ENCODE measurements around the gene RNLS.

RNLS gene

GRCh38 chr10:88428976-88429375 lies 154.1 kb downstream of the RNLS start:
- H3K4me3 ChIP-seq (ENCODE audit: low read depth, low read length) = no peak overlapping the region
- TF ChIP-seq, protein P1, sequence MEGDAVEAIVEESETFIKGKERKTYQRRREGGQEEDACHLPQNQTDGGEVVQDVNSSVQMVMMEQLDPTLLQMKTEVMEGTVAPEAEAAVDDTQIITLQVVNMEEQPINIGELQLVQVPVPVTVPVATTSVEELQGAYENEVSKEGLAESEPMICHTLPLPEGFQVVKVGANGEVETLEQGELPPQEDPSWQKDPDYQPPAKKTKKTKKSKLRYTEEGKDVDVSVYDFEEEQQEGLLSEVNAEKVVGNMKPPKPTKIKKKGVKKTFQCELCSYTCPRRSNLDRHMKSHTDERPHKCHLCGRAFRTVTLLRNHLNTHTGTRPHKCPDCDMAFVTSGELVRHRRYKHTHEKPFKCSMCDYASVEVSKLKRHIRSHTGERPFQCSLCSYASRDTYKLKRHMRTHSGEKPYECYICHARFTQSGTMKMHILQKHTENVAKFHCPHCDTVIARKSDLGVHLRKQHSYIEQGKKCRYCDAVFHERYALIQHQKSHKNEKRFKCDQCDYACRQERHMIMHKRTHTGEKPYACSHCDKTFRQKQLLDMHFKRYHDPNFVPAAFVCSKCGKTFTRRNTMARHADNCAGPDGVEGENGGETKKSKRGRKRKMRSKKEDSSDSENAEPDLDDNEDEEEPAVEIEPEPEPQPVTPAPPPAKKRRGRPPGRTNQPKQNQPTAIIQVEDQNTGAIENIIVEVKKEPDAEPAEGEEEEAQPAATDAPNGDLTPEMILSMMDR (IDR thresholded peaks at IDR 0.05; ENCODE audit: control insufficient read depth, extremely low read depth, insufficient read depth) = no peak

GRCh38 chr10:88428442-88428841 lies 154.7 kb downstream of the RNLS start:
- no peak for DNase-seq (ENCODE audit: low read depth)
- TF ChIP-seq, protein P1 (IDR thresholded peaks at IDR 0.05; ENCODE audit: control insufficient read depth, extremely low read depth, insufficient read depth) = no peak
- no peak overlapping the region for H3K4me3 ChIP-seq (ENCODE audit: low read depth, low read length)

More at GRCh38 chr10:88428976-88429375, 154.1 kb downstream of the RNLS start:
- no peak for DNase-seq (ENCODE audit: low read depth)

- no peak for DNase-seq (ENCODE audit: low read depth)
- H3K4me3 ChIP-seq (ENCODE audit: low read depth, low read length) = no peak overlapping the region
- TF ChIP-seq, protein P1 (IDR thresholded peaks at IDR 0.05; ENCODE audit: control insufficient read depth, extremely low read depth, insufficient read depth) = no peak
Observed at GRCh38 chr10:88427024-88427423, 156.1 kb downstream of the RNLS start.

GRCh38 chr10:88424881-88425280 lies 158.2 kb downstream of the RNLS start:
- TF ChIP-seq, protein P1 (IDR thresholded peaks at IDR 0.05; ENCODE audit: control insufficient read depth, extremely low read depth, insufficient read depth) = no peak
- no peak for DNase-seq (ENCODE audit: low read depth)

DNA sequence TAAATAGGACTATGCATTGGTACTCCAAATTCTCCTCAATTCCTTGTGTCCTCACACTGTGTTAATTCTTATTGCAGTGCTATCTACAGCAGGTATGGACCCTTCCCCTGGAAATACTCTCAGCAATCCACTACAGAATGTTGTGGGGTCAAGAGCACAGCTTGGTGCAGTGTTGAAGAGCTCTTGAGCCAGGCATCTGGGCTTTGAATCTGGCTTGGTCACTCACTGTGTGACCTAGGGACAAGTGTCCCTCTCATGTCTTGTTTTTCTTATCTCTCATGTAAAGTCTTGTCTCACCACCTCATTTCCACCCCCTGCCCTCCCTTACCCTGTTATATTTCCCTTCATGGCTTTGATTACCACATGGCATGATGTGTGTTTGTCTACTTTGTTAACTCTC lies 159.4 kb downstream of the RNLS start:
- TF ChIP-seq, protein P1 (IDR thresholded peaks at IDR 0.05; ENCODE audit: control insufficient read depth, extremely low read depth, insufficient read depth) = no peak
- no peak overlapping the region for H3K4me3 ChIP-seq (ENCODE audit: low read depth, low read length)
- DNase-seq (ENCODE audit: low read depth) = no peak

More at GRCh38 chr10:88424881-88425280, 158.2 kb downstream of the RNLS start:
- no peak overlapping the region for H3K4me3 ChIP-seq (ENCODE audit: low read depth, low read length)

DNA sequence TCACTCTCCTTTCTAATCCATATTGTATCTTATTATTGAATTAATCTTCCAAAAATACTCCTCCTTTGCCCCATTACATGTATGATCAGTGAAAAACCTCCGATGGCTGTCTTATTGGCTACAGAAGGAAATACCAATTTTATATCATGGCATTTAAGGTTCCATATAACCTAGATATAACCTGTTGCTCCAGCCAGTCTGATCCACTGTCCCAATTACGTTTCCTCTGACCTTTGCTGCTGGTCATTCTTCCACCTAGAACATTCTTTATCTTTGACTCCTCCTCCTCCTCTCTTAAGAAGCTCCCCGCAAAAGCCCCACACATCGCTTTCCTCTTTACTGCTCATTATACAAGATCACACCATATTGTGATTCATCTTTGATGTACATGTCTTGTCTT lies 161.5 kb downstream of the RNLS start:
- DNase-seq (ENCODE audit: low read depth) = no peak
- TF ChIP-seq, protein P1 (IDR thresholded peaks at IDR 0.05; ENCODE audit: control insufficient read depth, extremely low read depth, insufficient read depth) = no peak
- no peak overlapping the region for H3K4me3 ChIP-seq (ENCODE audit: low read depth, low read length)

DNA sequence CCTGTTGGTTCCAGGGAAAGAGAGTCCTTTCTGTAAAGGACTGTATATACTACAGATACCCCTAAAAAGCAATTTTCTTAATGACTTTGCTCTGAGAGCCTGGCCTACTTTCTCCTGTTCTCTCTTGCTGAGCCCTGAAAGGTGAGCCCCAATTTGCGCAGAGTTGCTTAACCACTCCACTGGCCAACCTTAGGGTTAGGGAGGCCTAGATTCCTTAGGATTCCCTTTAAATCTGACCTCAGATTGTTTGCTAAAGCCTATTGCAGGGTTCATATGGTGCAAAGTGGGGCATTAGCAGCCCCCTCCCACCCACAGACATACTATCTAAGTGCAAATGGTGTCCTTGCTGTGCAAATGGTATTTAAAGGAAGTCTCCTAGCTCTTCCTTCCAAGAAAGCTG lies 164.2 kb downstream of the RNLS start:
- no peak for DNase-seq (ENCODE audit: low read depth)
- no peak overlapping the region for H3K4me3 ChIP-seq (ENCODE audit: low read depth, low read length)
- TF ChIP-seq, protein P1 (IDR thresholded peaks at IDR 0.05; ENCODE audit: control insufficient read depth, extremely low read depth, insufficient read depth) = no peak
